ENCODE data around the gene POLR2J.
"Not testable (repeated sequence)": the region's sequence is repeated elsewhere in the genome, so short reads cannot be mapped to it uniquely, and the experiment has no call there.

The POLR2J gene

DNA sequence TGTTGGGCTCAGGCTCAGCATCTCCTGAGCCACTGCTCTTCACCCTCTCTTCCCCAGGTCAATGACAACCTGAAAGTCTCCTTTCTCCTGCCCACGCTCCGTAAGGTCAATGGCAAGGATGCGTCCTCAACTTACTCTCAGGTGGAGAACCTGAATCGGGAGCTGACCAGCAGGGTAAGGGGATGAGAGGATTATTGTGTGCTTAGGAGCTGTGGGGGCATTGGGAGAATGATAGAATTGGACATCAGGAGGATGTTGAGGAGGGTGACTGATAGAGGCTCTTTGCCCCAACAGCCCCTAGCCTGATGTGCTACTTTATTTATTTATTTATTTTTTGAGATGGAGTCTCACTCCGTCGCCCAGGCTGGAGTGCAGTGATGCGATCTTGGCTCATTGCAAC lies 12.6 kb downstream of the POLR2J start:
- no peak for DNase-seq (ENCODE audit: low spot score)

DNA sequence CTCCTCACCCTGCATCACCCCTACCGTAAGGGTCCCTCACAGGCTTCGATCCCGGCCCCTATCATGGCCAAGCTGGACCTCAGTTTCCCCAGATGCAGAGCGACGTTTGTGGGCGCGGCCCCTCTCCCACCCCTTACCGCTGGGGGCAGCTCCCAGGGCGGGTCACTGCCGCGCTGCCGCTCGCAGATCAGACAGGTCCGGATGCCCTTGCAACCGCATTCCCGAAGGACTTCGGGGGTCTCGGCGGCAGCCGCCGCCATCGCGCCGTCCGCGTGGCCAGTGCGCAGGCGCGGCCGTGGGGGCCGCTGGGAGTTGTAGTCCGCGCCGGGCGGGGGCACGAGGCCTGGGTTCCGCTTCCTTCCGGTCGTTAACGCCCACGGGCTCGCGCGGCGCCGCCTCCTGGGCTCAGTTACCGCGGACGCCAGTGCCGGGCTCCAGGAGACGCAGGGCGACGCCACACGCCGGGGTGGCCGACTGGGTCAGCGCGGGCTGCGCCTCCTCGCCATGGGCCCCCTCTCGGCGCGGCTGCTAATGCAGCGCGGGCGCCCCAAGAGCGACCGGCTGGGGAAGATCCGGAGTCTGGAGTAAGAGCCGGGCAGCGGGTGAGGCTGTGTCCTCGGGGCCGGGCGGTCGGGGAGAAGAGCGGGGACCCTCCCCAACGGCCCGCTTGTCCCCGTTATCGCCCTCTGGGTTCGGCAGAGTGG lies 14.0 kb downstream of the POLR2J start, which contains the start of the genes ALKBH4 and LRWD1:
Gene ALKBH4, minus strand, starts transcription at position 287 of the 704 bp plus-strand sequence. Its CDS starts 27 bp downstream, at position 260.
Gene LRWD1, plus strand, starts transcription at position 408 of the 704 bp plus-strand sequence. Its CDS starts 97 bp downstream, at position 505.
- DNase-seq (ENCODE audit: low spot score), result peak; percentile 95

DNA sequence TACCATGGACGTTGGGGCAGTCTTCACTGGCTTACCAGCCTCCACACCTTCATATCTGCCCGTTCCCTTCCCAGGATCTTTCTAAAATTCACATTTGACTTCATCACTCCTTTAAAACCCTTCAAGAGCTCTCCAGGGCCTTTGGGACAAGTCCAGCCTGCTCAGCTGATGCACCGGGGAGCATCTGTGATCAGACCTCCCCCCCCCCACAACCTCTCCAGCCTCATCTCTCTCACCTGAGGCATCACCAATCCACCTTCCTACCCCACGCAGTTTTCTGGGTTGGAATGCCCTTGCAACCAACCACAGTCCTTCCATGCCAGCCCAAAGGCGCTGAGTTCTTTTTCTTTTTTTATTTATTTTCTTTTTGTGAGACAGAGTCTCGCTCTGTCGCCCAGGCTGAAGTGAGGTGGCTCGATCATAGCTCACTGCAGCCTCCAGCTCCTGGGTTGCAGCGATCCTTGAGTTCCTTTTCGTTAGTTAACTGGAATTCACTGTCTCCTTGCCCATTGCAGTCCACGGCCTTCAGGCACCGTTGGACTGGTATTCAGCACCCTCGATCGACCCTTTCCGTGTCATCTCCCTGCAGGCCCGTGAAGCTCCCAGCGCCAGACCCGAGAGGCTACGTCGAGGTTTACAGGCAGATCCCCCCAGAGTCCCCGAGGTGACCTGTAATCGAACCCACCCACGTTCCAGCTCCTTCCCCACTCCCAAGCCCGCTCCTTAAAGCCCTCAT lies 14.7 kb downstream of the POLR2J start:
- no peak for DNase-seq (ENCODE audit: low spot score)

DNA sequence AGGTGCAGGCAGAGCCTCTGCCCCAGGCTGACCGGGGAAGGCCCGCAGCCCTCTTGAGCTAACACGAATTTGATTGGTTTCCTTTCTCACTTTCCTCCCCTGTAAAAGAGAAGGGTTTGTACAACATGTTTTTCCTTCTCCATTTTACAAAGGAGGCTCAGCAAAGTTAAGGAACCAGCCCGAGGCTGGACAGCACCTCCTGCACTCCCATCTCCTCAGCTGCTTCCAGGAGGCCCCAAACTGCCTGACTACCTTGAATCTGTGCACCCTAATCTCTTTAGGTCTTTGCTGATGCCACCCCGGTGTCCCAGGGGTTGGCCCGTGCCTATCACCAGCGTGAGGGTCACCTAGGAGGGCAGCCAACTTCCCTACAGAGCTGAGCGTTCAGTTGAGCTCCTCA lies 18.3 kb downstream of the POLR2J start:
- DNase-seq (ENCODE audit: low spot score), result no peak

DNA sequence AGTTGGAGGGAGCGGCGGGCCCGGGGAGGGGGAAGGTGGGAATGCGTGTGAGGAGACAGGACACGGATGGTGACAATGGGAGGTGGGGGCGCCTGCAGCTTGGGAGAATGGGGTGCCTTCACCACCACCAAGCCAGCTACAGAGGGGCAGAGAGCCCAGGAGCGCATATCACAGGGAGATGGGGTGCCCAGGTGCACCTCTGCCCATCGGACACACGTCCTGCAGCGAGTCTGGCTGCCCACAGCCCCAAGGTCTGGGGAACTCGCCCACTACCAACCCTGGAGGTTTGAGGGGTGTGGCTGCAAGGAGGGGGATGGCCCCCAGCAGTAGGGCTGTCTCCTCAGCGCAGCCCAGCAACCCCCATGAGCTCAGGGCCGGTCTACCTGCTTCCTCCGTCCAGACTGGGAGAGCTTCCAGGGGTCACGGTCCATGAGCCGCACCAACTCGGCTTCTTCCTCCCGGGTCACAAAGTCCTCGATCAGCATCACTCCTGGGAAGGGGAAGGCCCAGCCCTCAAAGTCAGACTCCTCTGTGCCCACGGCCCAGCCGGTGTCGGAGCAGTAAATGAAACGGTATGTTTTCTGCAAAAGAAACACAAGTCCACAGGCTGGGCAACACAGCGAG lies 19.4 kb downstream of the POLR2J start:
- no peak for DNase-seq (ENCODE audit: low spot score)

DNA sequence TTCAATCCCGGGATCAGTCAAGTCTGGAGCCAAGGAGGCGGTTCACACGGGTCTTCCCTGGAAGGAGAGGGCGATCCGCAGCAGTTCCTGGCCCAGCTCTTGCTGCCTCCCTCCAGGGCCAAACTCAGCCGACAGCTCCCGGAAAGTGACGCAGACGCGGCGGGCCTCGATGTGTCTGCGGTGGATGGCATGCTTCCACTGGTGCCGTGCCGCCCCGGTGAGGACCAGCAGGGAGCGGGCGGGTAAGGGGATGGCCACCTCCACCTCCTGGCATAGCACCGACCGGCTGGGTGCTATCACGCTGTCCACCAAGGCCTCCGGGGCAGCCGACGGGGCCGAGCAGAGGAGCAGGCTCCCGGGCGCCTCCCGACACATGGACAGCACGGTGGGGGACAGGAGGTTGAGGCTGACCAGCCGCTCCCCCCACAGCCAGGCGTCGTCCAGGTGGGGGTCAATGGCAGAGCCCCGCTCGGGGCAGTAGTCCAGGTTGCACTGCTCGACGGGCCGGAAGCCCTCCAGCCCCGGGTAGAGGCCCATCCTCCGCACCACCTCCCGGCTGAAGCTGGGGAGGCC lies 21.3 kb downstream of the POLR2J start:
- DNase-seq (ENCODE audit: low spot score), result no peak

DNA sequence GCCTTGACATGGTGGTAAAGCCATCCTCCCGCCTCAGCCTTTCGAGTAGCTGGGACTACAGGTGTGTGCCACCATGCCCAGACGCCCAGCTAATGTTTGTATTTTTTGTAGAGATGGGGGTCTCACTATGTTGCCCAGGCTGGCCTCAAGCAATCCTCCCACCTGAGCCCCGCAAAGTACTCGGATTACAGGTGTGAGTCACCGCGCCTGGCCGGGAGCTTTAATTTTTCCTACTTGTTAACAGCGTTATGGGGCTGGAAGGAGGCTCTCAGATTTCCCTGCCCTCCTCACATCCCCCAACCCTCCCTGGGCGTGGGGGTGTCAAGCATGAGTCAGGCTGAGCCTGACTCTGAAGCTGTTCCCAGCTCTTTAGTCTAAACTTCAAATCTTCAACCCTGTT lies 22.4 kb downstream of the POLR2J start:
- DNase-seq (ENCODE audit: low spot score), result no peak

DNA sequence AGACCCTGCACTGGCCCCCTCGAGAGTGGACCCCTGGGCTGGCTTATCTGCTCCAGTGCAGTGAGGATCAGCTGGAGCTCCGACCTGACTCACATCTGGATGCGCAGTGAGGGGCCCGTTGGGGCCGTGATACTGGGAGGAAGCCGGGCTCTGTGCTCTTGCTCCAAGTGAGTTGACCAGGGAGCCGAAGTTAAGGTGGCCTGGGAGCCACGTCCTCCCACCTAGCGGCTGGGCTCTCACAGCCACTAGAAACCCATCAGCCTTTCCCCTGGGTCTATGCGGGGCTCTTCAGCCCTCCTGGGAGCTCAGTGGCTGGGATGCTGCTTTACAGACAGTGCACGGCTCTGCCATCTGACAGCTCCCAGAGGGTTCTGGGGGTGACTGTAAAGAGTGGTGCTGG lies 23.1 kb downstream of the POLR2J start:
- DNase-seq (ENCODE audit: low spot score), result no peak

DNA sequence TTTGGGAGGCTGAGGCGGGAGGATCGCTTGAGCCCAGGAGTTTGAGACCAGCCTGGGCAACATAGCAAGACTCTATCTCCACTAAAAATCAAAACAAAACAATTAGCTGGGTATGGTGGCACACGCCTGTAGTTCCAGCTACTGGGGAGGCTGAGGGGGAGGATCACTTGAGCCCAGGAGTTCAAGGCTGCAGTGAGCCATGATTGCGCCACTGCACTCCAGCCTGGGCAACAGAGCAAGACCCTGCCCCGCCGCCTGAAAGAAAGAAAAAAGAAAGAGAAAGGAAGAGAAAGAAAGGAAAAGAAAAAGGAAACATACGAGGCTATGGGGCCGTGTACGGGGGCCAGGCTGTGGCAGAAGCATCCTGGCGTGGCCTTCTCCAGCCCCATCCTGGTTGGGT lies 23.8 kb downstream of the POLR2J start:
- not testable (repeated sequence) for DNase-seq (ENCODE audit: low spot score)

DNA sequence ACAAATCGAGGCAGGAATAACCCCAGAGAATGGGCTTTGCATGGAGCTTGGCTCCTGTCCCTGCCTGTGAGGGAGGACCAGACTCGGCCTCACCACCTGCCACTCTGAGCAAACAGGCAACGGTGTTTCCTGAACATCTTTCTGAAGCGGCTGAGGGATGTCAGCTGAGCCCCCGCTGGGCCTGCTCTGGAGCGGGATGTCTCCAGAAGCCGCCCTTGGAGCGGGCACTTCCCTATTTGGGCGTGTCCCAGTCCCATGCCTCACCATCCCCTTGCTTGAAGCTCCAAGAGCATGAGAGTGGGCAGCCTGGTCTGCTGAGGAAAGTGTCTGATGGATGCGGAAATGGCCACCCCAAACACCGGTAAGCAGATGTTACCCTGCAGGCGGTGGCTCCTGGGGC lies 24.3 kb downstream of the POLR2J start:
- DNase-seq (ENCODE audit: low spot score), result no peak

DNA sequence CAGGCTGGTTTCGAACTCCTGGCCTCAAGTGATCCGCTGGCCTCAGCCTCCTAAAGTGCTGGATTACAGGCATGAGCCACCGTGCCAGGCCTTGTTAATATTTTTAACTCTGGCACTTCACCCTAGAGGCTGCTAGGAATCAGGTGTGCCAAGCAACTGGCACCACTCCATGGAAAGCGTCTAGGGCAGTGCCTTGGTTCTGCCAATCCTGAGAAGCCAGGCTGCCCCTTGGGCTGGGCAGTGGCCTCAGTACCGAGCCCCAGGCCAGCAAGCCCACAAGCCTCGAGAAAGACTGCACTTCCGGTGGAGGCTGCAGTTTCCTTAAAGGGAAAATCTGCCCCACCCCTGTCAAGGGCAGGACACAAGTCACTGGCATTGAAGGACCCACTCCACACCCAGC lies 25.4 kb downstream of the POLR2J start:
- DNase-seq (ENCODE audit: low spot score), result no peak

DNA sequence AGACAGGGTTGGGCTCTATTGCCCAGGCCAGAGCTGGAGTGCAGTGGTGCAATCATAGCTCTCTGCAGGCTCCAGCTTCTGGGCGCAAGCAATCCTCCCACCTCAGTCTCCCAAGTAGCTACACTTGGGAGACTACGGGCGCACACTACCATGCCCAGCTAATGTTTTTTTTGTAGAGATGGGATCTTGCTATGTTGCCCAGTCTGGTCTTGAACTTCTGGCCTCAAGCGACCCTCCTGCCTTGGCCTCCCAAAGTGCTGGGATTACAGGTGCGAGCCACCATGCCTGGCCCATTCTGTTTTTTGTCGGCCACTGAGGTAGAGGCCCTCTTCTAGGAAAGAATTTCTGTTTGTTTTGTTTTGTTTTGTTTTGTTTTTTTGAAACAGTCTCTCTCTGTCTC lies 26.3 kb downstream of the POLR2J start:
- DNase-seq (ENCODE audit: low spot score), result no peak

DNA sequence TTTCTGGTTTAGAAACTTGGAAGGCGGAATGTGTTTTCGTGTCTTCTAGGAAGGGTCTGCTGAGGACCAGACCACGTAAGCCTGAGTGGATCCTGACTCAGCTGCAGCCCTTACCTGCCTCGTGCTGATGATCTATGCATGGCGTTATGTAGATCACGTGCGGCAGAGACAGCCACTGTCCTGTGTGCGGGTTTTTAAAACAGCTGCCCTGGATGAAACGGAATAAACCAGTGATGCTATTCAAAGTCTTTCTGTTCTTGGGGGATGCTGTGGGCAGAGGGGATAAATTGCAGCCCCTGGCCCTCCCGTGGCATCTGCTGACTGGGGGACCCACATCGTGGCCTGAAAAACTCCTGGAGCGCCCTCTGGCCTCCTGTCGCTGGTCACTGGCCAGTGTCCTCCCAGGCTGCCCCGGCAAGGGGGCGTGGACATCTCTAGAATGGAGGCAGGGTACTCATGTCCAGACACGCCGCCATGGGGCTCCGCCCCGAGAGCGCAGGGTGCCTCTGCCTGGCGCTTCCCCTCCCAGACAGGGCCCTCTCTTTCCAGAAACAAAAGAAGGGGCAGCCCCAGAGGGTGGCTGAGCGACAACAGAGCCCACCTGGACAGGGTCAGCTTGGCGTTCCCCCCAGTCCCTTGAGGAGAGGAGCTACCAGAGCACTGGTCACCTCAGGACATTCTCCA lies 27.2 kb downstream of the POLR2J start:
- no peak for DNase-seq (ENCODE audit: low spot score)

DNA sequence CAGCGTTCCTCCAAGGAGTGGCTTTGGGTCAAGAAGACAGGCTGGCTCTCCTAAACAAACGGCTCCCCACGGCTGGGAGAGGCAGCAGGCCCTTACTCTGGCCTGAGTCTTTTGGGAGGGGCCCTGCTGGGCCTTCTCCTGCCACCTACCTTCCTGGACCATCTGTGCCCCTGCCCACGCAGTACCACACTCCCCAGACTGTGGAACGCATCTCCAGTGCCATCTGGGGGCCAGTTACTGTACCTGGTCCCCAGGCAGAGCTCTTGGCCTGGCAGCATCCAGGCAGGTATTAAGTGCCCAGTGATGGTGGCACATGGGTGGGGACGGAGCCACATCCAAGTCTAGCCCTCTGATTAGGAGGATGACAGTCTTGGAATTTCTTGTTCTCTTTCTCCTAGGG lies 28.5 kb downstream of the POLR2J start:
- no peak for DNase-seq (ENCODE audit: low spot score)

DNA sequence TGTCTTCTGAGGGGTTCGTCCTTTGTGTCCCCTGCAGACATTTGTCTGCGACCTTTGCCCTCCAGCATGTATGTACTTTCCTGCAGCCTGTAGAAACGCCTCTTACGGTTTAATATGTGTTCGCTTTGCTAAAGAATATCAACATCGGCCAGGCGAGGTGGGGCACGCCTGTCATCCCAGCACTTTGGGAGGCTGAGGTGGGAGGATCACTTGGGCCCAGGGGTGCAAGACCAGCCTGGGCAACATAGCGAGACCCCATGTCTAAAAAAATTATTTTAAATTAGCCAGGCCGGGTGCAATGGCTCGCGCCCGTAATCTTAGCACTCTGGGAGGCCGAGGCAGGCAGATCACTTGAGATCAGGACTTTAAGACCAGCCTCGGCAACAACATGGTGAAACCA lies 29.6 kb downstream of the POLR2J start:
- DNase-seq (ENCODE audit: low spot score), result no peak

DNA sequence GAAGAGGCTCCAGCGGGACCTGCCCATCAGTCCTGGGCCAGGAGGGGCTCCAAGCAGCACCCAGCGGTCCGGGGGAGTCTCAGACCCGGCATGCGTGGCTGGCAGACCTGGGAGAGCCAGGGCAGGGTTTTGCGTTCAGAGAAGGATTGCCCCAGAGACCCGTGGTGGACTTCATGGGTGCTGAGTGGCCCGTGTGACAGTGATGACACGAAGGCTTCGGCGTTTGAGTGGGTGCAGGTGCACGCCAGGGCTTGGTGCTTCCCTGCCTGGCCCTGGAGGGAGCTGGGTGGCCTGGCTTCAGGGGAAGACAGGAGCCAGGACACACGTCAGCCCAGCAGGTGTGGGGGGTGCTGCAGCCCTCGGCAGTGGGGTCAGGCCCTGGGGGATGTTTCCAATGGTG lies 31.4 kb downstream of the POLR2J start:
- no peak for DNase-seq (ENCODE audit: low spot score)

DNA sequence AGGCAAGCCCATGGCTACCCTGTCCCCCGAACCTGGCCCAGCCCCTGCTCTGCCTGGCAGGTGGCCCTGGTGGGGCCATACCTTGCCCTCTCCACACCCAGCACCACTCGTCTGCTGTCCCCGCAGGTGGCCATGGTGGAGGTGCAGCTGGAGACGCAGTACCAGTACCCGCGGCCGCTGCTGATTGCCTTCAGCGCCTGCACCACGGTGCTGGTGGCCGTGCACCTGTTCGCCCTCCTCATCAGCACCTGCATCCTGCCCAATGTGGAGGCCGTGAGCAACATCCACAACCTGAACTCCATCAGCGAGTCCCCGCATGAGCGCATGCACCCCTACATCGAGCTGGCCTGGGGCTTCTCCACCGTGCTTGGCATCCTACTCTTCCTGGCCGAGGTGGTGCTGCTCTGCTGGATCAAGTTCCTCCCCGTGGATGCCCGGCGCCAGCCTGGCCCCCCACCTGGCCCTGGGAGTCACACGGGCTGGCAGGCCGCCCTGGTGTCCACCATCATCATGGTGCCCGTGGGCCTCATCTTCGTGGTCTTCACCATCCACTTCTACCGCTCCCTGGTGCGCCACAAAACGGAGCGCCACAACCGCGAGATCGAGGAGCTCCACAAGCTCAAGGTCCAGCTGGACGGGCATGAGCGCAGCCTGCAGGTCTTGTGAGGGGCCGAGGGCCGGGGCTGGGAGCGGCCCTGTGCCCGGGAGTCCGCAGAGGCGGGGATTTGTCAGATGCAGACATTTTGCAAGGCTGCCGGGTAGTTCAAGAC lies 32.1 kb downstream of the POLR2J start:
- no peak for DNase-seq (ENCODE audit: low spot score)

DNA sequence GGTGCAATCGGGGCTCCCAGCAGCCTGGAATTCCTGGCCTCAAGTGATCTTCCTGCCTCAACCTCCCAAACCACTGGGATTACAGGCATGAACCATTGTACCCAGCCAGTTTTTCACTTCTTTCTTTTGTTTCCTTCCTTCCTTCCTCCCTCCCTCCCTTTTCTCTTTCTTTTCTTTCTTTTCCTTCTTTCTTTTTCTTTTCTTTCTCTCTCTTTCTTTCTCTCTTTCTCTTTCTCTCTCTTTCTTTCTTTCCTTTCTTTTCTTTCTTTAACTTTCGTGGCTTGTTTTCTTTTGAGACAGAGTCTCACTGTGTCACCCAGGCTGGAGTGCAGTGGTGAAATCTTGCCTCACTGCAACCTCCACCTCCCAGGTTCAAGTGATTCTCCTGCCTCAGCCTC lies 33.0 kb downstream of the POLR2J start:
- DNase-seq (ENCODE audit: low spot score), result no peak

DNA sequence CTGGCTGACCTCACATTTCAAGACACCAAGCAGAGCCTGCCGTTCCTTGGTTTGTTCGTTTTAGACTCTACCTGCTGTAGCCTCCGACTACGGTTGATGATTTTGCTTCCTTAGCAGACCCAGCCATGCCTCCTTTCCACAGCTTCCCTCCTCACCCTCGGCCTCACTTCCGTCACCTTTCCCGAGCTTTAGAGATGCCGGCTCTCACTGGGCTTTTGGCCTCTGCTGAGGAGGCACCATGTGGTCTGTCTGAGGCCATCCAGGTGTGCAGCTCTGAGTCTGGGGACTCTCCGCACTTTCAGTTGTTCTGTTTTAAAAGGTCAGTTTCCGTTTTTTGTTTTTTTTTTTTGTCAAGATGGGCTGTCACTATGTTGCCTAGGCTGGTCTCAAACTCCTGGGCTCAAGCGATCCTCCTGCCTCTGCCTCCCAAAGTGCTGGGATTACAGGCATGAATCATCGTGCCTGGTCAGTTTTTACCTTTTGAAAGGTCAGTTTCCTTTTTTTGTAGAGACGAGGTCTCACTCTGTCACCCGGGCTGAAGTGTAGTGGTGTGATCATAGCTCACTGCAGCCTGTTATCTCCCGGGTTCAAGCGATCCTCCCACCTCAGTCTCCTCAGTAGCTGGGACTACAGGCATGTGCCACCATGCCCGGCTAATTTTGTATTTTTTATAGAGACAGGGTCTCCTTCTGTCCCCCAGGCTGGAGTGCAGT lies 33.6 kb downstream of the POLR2J start:
- DNase-seq (ENCODE audit: low spot score), result no peak

DNA sequence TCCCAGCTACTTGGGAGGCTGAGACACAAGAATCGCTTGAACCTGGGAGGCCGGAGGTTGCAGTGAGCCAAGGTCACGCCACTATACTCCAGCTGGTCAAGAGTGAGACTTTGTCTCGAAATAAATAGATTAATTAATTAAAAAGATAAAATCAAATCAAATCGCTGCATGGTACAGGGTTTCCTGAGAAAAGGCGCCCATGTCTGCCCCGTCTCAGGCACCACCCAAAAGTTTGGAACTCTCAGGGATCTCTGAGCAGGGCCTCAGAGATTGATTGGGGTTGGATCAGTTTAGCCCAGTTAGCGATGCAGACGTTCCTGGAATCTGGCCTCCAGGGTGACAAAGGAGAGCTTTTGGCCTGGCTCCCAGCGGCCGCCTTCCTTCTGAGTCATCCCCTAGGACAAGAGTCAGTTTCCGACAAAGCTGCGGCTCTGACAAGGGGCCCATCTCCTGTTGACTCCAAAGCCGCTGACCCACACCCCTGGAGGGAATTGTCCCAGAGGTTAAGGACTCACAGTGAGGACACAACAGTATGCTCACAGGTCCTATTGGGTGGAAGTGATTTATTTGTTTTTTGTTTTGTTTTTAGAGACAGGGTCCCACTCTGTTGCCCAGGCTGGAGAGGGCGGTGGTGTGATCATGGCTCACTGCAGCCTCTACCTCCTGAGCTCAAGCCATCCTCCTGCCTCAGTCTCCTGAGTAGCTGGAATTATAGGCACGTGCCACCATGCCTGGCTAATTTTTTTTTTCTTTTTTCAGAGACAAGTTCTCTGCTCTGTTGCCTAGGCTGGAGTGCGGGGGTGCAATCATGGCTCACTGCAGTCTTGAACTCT lies 38.5 kb downstream of the POLR2J start:
- no peak for DNase-seq (ENCODE audit: low spot score)

Measured in hematopoietic multipotent progenitor cell treated with erythropoietin and hydrocortisone succinate and interleukin-3 and kit ligand, for 17 days (in vitro differentiated cells).